Activated T-cell treated with anti-CD3 and anti-CD28 coated beads, Interleukin-2, amount 50 U/mL, for 48 hours (primary cell): ENCODE results near the gene APLP2.
"Not testable (repeated sequence)": the region's sequence is repeated elsewhere in the genome, so short reads cannot be mapped to it uniquely, and the experiment has no call there.

ENCODE experiments used
- DNase-seq, 2 experiments: peaks; one replicate each; pipeline ENCODE4 v3.0.0-alpha.2; 2020

APLP2 gene

DNA sequence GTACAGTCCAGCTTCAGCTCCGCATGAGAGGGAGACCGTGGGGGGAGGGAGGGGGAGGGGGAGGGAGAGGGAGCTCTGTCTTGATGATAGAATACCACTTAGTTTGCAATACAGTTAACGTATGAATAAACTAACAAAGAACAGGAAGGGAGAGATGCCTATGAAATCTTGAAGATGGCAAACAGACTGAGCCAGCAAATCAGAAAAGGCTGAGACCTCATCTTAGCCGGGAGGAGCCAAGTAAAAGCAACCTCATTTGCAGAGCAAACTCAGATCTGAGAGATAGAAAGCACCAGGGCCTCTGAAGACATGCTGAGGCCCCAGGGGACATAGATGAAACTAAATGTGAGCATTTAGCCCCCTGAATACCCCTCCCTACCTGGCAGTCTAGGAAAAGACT lies 23.0 kb downstream of the APLP2 start:
- no peak for DNase-seq

DNA sequence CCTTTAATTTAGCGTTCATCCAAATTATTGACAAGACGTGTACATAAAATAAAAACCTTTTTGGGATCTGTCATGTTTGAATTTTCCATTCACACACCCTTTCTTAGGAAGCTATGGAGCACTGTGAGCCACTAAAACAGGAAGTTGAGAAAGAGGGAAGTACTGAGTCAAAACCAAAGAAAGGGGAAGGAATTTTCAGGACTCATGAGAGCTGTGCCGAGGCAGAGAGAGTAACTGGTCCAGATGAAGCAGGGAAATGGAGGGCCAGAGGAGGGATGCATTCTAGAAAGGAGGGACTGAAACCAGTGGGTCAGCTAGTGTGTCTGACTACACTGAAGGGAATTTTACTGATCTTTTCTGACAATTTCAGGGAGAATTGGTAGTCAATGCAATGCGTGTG lies 24.9 kb downstream of the APLP2 start:
- no peak for DNase-seq

DNA sequence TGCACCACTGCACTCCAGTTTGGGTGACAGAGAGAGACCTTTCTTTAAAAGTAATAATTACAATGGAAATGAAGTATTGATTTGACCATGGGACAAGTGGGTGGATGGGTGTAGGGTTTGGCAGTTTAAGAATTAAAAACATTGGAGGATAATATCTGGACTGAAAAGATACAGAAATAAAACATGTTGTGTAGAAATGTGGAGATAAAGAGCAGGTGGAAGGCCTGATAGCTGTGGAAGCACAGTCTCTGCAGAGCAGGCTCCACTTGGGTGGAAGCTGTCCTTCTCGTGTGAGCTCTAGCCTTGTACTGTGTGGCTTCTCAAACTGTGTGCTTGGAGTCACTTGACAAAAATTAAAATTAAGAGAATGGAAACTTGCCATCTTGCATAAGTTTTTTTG lies 25.6 kb downstream of the APLP2 start:
- DNase-seq = no peak

DNA sequence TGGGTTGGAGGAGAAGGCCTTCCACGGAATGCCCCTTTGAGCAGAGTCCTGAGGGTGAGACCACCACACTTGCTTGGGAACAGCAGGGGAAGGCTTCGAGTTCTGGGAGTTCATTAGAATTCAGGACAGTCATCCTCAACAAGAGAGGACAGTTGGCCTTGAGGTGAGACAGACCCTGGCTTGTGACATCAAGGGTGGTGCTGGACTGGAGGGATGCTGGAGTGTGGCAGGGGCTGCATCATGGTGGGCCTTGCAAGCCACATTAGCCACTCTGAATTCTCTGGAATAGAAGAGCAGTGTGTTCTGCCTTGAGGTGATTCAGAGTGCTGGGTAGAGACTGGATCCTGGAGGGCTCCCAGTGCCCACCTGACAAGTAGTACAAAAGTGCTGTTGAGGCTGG lies 26.3 kb downstream of the APLP2 start:
- DNase-seq = no peak

DNA sequence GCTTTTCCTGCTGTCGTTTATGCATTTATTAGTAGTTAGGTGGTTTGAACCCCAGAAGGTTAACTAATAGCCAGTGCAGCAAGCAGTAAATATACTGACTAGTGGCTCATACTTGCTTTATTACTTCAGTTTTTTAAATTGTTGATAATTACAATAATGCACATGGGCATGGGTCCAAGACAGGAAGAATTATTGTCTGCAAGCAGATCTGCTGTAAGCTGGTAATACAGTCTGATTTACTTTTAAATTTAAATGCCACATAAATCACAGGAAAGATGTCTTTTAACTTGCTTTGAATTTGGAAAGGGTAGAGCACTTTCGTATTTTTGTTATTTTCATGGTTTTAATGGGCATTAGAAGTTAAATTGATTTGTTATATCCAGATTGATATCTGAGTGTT lies 27.1 kb downstream of the APLP2 start:
- no peak for DNase-seq

DNA sequence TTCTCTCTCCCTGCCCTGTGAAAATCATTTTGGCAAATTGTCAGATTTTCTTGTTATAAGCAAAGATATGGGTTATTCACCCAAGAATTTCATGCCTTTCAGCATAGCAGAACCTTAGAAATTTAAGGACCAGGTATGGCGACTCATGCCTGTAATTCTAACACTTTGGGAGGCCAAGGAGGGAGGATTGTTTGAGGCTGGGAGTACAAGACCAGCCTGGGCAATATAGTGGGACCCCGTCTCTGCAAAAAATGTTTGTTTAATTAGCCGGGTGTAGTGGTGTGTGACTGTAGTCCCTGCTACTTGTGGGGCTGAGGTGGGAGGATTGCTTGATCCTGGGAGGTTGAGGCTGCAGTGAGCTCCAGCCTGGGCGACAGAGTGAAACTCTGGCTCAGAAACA lies 27.6 kb downstream of the APLP2 start:
- no peak for DNase-seq

DNA sequence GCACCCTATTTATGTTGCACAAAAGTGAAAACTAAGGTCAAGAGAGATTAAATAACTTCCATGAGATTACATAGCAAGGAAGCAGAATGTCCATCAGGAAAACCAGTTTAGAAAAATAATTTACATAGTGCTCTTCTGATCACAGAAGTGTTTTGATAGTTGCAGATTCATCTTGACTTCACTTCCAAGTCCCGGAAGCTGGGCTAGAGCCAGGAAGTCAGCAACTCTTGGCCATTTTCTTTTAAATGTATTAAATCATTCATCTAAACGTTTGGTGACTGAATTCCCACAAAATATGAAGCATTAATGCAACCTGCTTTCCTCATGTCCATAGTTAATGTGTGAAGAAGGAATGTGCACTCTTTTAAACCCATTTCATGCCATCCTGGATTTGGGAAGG lies 29.7 kb downstream of the APLP2 start:
- no peak for DNase-seq

DNA sequence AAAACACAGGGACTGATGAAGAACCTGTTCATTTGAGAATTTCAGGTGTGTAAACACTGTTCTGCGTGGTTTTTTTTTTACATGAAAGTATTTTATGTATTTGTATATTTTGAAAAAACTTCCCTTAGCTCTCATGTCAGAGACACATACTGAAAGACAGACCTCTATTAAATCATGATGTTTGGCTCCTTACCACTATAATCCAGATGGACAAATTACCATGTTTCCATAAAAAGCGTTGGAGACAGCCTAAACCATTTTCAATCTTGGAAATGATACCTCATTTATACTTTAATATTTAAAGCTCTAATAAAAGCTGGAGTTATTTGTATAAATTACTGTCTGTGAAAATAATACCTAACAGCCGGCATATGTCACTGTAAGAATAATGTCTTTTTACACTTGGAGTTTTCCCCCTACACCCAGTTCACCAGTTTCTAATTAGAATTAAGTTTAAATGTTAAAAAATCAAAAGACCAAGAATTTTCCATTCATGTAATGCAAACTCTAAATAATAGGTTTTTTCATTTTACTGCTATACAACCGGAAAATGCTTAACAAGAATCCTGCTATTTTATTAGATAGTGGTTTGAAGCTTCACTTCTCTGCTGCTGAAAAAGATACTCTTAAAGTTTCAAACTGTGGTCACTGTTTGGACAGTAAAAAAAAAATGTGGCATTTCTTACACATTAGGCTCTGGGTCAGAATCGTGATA lies 30.8 kb downstream of the APLP2 start:
- DNase-seq = no peak

DNA sequence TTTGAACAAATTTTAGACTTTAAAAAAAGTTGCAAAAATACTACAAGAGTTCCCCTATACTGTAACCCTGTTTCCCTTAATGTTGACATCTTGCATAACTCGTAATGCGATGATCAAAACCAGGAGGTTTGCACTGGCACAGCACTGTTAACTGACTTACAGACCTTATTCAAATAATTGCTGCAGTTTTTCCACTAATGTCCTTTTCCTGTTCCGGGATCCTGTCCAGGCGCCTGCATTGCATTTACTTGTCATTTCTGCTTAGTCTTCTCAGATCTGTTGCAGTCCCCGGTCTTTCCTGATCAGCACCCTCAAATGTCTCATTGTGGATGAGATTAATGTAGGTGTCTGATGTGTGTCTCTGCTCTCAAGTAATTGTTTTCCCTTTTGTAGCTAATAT lies 32.0 kb downstream of the APLP2 start:
- DNase-seq = no peak

DNA sequence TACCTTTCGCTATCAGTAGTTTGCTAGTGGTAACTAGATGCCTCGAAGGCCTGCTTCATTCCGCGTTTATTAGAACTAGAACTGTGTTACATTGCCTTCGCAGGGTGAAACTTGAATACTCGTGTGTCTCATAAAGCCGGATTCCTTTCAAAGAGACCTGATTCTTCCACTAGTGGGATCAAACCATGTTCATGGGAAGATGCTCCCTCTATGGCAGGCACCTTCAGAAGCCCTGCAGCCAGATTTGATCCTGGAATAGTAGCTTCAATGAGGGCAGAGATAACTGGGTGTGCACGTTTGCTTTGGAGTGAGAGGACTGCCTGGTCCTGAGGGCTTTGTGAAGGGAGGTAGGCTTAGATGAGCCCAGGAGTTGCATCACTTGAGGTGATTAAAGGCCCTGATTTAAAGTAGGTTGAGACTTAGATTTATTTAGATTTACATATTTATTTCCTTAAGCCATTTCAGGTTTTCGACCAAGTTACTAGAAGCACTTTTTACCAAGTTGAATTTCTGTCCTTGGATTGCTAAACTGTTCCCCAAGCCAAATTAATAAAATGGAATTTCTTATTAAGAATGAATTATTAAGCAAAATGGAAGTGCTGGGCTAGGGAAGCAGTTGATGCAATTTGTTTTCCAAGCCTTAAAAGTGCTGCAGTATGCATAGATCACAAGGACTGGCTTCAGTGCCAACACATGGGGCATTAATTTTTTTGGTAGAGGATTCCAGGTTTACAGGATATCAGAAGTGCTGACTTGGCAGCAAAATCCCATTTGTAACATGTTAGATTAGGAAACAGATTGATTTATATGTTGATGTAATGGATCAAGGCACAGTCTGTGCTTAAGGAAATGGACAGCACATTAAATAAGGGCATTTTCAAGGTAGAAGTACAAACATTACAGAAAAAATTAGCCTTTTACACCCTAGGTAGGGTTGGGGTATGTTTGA lies 32.9 kb downstream of the APLP2 start:
- no peak for DNase-seq

DNA sequence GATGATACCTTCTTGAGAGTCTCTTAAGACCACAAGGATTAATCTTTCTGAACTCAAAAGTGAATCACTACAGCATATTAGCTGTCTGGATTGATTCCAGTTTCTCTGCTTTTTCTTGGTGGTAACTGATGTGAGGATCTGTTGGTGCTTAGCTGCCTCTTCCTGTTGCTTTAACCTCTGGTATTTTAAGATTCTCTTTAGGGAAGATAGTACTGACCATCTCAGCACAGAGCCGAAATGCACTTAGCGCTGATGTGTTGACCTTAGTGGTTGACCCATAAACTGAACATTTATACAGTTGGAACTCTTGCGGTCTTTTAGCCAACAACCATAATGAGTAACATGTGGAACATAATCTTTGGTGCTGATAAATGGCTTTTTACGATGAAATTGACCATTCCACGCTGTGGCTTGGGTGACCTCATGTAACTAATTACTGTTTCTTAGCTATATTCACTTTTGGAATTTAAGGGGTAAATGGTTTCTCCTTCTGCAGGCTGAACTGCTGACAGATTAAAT lies 33.7 kb downstream of the APLP2 start:
- DNase-seq = no peak

DNA sequence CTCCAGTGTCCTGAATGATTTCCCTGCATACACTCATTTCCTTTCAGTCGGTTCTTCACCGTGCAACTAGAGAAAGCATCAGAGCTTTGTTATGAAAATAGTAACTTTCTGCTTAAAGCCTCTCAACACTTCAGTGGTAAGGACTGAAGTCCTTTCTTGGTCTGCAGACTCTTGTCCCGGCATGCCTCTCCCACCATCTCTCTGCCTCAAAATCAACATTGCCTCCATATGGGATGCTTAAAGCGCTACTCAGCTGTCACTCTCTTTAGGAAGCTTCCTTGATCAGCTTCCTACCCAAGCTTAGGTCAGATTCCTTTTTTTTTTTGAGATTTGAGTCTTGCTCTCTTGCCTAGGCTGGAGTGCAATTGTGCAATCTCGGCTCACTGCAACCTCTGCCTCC lies 36.7 kb downstream of the APLP2 start:
- no peak for DNase-seq

DNA sequence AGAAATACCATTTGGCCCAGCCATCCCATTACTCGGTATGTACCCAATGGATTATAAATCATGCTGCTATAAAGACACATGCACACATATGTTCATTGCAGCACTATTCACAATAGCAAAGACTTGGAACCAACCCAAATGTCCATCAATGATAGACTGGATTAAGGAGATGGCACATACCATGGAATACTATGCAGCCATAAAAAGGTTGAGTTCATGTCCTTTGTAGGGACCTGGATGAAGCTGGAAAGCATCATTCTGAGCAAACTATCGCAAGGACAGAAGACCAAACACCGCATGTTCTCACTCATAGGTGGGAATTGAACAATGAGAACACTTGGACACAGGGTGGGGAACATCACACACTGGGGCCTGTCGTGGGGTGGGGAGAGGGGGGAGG lies 39.0 kb downstream of the APLP2 start:
- DNase-seq = not testable (repeated sequence)

DNA sequence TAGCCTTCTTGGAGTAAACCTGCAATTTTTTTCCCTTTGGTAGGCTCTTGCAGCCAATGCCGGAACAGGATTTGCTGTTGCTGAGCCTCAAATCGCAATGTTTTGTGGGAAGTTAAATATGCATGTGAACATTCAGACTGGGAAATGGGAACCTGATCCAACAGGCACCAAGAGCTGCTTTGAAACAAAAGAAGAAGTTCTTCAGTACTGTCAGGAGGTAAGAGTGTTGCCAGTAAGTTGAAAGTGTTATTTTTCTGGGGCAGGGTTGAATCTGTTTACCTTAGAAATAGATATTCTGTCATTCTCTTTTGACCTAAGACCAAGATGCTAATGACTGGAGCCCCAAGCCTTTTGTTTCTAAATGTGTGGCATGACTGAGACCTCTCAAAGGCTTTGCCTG lies 39.7 kb downstream of the APLP2 start:
- DNase-seq = no peak

DNA sequence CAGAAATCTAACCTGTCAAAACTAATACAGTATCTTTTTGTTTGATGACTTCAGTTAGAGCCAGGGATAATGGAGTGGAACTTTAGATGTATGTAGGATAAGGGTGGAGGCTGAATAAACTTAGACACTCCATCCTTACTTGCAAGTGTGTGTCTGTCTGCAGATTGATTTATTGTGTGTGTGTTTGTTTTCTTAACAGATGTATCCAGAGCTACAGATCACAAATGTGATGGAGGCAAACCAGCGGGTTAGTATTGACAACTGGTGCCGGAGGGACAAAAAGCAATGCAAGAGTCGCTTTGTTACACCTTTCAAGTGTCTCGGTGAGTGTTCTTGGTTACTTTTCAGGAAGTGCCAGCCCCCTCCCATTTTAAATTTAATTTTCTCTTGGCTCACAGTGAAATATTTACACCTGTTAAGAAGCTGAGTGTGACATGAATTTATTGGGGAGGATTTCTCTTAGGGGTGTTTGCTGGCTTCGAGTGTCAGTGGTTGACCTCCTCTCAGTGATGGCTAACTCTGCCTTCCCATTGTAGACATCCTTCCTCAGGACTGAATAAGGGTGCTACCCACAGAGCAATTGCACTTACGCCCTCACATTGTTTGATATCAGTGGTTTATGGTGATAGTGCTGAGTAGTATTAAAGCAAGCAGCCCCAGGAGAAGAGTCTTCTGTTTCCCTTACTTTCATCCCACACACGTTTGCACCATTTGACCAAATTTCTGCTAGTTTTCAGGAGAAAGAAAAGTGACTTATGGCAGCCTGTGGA lies 40.8 kb downstream of the APLP2 start:
- DNase-seq = no peak

DNA sequence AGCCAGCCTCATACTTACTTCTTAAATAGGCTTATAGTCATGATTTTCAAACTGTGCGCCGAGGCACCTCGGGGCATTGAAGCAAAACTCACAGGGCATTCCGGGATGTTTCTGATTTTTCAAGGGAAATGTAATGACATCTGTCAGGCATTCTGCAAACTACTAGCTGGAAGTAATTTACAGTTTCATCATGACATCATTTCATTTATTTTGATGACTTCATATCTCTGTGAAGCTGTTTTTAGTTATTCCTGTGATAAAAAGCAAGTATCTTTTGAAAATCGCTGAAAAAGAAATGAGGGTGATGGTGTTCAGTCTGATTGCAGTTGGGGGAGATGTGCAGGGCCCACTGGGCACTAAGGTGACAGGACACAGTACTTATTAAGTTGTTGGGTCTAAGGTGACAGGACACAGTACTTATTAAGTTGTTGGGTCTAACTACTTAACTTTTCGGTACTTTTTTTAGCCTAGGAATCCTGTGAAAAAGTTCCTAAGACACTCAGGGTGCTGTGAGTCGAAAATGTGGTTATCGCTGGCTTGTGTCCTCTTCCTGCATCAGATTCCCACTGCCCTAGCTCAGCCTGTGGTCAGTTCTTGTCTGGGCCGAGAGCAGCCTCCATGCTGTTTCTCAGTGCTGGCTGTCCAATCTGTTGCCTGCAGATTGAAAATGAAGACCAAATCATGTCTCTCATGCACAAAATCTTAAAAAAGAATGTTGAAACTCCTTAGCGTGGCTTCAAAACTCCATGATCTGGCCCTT lies 42.6 kb downstream of the APLP2 start:
- no peak for DNase-seq

DNA sequence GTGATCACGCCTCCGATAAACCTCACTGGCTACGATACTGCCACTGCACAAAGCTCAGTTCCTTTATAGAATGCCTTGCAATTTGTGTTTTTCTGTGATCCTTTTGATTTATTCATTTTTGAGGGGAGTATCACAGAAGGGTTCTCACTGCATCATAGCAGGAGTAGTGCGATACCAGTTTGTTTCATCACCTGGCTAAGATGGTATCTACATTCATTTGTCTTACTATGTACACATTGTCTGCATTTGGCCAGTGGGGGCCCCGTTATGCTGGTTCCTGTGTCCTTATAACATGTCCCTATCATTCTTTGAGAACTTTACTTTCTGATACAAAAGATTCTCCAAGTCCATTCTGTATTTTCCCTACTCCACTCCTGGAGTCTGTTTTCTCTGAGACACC lies 44.6 kb downstream of the APLP2 start:
- no peak for DNase-seq

DNA sequence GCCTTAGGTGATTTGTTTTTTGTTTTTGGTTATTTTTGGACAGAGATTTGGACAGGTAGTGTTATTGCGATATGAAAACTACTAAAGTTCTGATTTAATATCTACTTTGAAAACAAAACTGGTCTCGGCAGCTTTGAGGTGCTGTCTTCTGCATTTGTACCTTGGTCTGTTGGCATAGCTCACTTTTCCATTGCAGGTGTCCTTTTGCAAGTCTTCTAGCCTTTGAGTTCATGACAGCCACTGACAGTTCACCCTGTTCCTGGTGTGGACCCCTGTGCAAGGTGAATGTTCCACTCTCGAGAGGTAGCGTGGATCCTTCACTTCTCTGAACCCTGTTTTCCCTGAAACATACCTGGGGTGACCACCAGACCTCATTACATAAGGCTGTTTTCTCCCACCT lies 45.0 kb downstream of the APLP2 start:
- DNase-seq = no peak

DNA sequence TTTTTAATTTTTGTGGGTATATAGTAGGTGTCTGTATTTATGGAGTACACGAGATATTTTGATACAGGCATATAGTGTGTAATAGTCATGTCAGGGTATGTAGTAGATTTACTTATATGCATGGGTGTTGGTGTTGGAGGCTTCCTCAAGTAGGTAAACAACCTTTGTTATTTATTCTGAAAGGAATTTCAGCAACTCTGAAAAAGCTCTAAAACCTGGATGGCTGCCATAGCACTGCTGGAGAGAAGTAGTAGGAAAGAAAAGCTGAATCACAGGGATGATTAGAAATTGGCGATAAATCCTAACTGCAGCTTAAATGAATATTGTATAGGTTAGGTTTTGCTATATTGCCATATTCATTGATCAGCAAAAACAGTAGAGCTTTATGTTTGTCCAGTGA lies 45.5 kb downstream of the APLP2 start:
- no peak for DNase-seq

DNA sequence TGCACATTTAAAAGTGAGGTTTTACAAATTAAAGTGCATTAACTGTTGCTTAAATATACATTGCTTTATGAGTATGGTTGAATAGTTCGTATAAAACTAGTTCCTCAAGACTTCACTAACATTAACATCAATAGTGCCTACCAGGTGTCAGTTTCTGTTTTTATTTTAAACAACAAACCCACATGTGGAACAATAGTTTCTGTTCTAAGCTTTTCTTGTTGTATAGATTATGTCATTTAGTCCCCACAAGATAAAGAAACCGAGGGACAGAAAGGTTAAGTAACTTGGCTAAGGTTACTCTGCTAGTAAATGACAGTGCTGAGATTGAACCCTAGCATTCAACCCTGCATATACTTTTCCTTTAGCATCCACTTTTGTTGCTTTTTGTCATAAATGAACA lies 48.5 kb downstream of the APLP2 start:
- no peak for DNase-seq

DNA sequence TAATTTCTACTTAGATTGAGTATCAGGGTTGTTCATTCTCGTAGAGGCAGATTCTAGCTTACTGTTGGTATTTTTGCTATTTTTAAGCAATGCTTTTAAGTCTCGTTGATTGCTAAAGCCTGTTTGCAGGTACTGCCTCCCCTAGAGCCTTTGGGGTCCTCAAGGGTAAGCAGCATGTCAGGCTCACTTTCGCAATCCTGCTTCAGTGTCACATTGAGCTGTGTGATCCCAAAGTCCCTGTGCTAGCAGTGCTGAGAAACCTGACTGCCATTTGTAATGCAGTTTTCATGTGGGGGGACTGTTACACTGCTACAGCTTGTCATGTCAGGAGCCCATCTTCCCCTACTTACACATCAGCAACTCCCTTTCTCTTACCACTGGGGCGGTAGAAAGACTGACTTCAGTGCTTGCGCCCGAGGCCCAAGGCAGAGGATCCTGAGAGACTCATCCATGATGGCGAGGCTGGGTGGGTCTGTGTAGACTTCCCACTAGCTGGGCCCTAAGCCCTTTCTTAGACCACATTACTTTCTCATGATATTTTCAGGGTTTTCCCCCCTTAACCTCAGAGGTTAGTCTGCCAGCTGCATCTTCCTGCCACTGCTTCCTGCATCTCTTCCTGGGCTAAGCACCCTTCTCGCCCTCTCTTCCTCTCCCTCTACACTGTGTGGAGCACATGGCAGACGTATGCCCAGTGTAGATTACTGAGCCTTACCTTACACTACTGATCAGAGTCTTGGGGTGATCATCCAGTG lies 49.1 kb downstream of the APLP2 start:
- peak; percentile 30 to 38 for DNase-seq

DNA sequence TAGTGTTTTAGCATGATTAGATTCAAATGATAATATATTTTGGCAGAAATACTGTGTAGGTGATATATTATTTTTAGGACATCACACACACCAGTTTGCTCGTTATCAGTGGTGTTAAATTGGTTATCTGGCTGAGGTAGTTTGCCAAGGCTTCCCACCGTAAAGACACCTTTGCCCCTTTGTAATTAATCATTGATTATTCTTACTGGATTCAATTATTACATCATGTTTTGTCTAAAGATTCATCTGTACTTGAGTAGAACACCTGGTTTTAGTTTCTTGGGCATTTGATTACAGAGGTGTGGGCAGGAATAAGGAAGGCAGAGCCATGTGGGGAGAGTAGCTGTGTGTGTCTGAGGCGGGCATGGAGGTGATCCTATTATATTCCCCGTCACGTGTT lies 50.4 kb downstream of the APLP2 start:
- no peak for DNase-seq
